Measurements from ENCODE around the gene STXBP4.

STXBP4 gene

DNA sequence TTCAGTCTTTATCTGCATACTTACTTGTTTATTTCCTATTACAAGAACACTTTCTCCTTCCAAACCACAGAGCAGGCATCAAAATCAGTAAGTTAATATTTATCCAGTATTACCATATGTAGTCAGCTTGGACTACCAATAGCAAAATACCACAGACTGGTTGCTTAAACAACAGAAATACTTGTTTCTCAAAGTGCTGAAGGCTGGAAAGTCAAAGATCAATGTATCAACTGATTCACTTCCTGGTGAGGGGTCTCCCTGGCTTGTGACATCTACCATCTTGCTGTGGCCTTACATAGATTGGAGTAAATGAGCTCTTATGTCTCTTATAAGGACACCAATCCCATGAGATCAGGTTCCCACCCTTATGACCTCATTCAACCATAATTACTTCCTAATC, 2.6 kb downstream of the STXBP4 start:
- no peak for DNase-seq (ENCODE audit: low read depth in 1 of 2, low spot score in 1 of 2)

GRCh38 chr17:54971901-54972300, 3.3 kb downstream of the STXBP4 start:
- no peak for DNase-seq (ENCODE audit: low read depth in 1 of 2, low spot score in 1 of 2)

DNA sequence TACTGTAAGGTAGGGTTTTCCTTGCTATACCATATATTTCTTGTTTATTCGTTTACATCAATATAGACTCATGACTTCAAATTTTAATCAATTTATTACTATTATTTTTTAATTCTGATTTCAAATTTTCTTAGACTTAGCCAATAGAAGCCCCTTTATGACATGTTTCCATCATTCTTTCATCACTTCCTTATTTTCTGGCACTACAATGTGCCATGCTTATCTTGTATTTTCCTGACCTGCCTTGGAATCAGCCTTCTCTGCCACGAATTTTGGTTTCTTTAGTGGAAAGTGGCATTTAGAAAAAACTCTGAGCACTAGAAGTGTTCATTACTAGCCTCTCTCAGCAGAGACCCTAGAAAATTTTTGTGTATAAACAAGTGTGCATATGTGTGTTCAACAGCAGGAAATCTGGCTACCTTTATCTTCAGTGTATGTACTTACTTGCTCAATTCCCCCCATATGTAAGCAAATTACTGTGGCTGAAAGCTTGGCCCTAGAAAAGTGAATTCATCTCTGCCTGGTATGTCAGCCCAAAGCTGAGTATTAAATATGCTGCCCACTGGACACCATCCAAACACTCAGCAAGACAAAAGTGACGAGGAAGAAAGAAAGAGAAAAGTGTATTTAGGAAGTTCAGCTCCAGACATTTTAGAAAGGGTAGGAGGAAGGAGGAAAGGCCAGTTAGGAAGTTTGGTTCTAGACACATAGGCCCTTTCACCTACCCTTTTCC, 4.0 kb downstream of the STXBP4 start:
- DNase-seq (ENCODE audit: low read depth in 1 of 2, low spot score in 1 of 2), result no peak

- no peak for DNase-seq (ENCODE audit: low read depth in 1 of 2, low spot score in 1 of 2)
Measured at GRCh38 chr17:54974759-54975158, 6.2 kb downstream of the STXBP4 start.

DNA sequence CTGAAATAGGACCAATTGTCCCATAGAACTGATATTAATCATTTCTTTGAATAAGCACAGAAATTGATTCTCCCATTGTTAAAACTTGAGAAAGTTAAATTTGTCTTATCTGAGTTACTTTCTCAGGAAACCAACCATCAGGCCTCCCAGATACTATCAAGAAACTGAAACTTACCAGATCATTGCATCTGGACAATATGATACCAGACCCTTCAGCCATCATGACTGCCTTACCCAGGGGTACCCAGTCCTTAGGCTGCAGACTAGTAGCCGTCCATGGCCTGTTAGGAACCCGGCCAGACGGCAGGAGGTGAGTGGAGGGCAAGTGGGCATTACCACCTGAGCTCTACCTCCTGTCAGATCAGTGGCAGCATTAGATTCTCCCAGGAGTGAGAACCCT, 7.8 kb downstream of the STXBP4 start:
- no peak for DNase-seq (ENCODE audit: low read depth in 1 of 2, low spot score in 1 of 2)

DNA sequence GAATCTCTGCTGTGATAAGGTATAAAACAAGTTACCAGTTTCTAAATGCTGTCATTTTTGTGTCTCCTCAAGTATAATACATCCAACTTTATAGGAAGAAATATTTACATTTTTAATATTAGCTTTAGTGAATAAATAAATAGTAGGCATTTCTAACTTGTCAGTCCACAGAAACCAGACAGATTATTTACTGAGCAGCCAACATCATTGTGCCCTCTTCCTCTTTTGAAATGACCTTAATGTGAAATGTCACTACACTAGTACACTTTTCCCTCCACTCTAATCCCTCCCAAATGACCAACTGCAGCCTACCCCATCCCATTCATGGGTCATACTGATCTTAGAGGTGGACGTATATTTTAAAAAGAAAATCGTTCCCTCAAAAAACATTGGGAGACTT, 9.2 kb downstream of the STXBP4 start:
- DNase-seq (ENCODE audit: low read depth in 1 of 2, low spot score in 1 of 2), result no peak

DNA sequence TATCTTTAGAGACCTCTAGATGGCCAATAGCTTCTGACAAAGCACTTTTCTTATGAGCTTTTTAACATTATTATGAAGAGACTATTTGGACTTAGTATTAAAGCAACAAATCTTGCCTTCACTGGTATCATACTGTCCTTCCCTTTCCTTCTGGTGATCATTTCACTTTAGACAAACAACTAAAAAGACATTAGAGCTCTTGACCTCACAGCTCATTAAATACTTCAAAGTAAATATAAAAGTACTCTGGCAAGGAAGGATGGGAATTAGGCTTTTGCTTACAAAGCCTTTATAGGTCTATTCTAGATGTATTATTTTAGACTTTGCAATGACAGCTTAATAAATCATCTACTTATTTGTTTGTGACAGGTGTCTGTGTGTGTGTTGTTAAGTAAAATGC, 11.1 kb downstream of the STXBP4 start:
- DNase-seq (ENCODE audit: low read depth in 1 of 2, low spot score in 1 of 2), result no peak

- DNase-seq (ENCODE audit: low read depth in 1 of 2, low spot score in 1 of 2), result no peak
Measured at GRCh38 chr17:54980375-54980774, 11.8 kb downstream of the STXBP4 start.

GRCh38 chr17:54982399-54982798, 13.8 kb downstream of the STXBP4 start:
- no peak for DNase-seq (ENCODE audit: low read depth in 1 of 2, low spot score in 1 of 2)

DNA sequence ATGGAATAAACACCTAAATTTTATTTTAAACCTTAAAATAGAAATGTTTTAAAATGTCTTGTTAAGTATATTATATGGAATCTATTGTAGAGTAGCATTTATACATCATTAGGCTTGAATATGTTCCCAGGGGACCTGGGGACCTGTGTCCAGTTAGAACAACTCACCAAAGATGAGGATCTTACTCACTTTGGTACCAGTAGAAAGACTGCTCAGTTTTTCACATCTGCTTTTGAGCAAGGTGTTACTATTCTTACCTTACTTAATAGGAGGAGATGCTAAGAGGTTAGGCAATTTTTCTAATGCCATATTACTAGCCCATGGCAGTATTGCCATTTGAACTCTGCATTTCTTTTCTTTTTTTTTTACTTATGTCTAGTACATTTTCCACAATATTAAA, 14.7 kb downstream of the STXBP4 start:
- DNase-seq (ENCODE audit: low read depth in 1 of 2, low spot score in 1 of 2), result no peak

DNA sequence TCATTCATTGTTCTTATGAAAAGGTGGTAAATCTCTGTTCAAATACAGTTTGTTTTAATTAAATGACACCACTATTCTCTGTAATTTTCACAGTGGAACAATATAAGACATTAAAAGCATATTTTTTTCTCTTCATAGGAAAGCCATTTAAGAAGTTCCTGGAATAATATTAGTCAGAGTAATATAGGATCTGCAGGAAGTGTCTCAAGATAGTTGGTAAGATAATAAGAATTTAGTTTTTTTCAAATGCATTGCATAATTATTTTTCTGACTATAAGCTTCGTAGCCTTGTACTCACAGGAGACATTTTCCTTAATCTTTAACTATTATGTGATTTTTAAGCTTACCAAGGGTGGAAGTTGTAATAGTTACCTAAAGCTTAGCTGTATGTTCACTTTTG, 16.9 kb downstream of the STXBP4 start:
- no peak for DNase-seq (ENCODE audit: low read depth in 1 of 2, low spot score in 1 of 2)

GRCh38 chr17:54990118-54990517, 21.6 kb downstream of the STXBP4 start:
- no peak for DNase-seq (ENCODE audit: low read depth in 1 of 2, low spot score in 1 of 2)

DNA sequence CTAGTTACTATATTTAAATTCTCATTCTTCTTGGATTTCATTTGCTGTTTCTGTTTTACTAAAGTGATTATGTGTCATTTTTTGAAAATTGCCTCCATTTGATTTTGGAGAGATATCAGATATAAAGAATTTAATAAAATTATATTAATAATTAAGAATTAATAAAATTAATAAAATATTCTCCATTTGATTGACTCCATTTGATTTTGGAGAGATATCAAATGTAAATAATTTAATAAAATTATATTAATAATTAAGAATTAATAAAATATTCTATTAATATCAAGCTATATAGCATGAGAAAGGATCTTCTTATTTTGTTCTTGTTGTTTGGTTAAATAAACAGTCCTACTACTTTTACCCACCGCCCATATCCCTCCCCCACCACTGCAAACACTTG, 23.0 kb downstream of the STXBP4 start:
- DNase-seq (ENCODE audit: low read depth in 1 of 2, low spot score in 1 of 2), result no peak

DNA sequence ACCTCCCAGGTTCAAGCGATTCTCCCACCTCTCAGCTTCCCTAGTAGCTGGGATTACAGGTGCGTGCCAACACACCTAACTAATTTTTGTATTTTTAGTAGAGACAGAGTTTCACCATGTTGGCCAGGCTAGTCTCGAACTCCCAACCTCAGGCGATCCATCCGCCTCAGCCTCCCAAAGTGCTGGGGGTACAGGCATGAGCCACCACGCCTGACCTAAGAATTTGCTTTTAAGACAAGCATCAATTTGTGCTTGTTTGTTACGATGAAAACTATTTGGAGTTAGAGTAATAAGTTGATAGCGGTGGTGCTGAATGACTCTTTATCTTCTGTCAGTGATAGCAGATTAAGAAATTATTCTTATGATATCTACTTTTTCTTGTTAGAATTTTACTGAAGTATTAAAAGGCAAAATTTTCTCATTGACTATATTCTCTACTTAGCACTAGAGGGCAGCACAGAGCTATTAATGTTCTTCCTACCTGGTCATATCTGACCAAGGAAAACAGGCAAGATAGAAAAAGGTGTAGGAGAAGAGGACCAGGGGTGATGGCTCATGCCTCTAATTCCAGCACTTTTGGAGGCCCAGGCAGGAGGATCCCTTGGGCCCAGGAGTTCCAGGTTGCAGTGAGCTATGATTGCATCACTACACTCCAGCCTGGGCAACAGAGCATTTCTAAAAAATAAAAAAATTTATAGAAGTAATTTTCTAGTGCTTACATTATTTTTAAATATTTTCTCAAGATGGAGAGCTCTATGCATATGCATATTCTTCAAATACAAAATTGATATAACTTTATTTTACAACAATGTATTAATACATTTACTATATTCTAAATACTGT, 24.5 kb downstream of the STXBP4 start:
- no peak for DNase-seq (ENCODE audit: low read depth in 1 of 2, low spot score in 1 of 2)

- no peak for DNase-seq (ENCODE audit: low read depth in 1 of 2, low spot score in 1 of 2)
Measured at GRCh38 chr17:54996441-54996840, 27.9 kb downstream of the STXBP4 start.

DNA sequence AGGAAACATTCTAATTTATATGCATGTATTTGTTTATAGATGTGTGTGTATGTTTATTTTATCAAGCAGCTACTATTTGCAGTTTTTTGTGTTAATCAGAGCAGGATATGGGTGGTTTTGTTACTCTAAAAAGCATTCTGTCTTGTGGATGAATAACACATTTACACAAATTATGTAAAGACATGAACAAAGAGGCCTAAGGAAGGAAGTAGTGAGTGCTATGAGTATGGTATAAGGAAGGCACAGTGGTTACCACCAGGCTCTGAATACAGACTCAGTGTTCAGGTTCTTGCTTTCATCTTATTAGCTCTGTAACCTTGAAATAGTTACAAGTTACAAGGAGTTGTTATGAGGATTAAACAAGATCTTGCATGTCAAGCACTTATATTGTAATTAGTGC, 33.9 kb downstream of the STXBP4 start:
- no peak for DNase-seq (ENCODE audit: low read depth in 1 of 2, low spot score in 1 of 2)

GRCh38 chr17:55004484-55004883, 35.9 kb downstream of the STXBP4 start:
- no peak for DNase-seq (ENCODE audit: low read depth in 1 of 2, low spot score in 1 of 2)

GRCh38 chr17:55005520-55005919, 37.0 kb downstream of the STXBP4 start:
- DNase-seq (ENCODE audit: low read depth in 1 of 2, low spot score in 1 of 2), result no peak

DNA sequence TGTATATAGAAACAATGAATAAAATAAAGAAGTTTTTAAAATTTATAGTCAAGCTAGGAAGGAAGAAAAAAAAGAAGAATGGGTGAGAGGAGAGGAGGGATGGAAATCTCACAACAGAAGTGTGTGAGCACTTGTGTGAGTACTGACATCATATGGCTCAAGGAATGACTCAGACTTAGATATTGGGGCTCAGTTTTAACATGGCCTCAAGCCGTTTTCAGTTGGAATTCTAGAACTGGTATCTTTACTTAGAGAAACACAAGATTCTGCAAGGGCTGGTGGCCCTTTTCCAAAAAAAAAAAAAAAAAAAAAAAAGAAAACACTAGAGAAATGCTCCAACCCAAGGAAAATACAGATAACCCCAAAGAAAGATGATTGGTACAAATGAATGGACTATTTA, 55.1 kb downstream of the STXBP4 start:
- DNase-seq (ENCODE audit: low read depth in 1 of 2, low spot score in 1 of 2), result no peak

DNA sequence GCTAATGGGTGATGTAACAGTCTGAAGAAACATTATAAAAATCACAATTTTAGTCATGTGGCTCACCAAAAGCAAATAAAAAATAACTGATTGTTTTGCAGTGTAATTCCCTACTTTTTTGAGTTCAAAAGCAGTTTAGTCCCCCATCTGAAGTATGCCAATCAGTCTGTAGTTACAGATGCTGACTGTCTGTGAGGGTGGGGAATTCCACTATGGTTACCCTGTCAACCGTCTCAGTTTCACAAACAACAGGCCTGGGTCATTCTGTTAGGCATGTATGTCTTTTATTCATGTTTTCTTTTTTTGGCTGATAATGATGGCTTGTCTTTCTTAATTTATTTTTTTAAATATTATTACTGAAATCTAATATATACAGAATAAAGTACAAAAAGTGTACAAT, 69.3 kb downstream of the STXBP4 start:
- no peak for DNase-seq (ENCODE audit: low read depth in 1 of 2, low spot score in 1 of 2)

DNA sequence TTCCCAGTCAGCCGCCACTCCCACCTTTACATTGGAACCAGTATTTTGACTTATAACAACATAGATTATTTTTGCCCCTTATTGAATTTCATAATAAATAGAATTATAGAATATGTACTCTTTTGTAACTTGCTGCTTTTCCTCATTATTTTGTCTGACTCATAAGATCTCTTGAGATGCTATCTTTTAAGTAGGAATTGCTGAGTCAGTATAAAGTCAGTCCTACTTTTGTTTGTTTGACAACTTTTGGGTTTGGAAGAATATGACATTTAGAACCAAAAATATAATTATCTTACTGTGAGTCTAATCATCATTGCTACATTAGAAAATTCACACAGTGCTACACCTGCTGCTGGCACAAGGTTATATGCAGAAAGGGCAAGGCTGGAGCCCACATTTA, 69.7 kb downstream of the STXBP4 start:
- no peak for DNase-seq (ENCODE audit: low read depth in 1 of 2, low spot score in 1 of 2)

- no peak for DNase-seq (ENCODE audit: low read depth in 1 of 2, low spot score in 1 of 2)
Measured at GRCh38 chr17:55040611-55041010, 72.0 kb downstream of the STXBP4 start.

DNA sequence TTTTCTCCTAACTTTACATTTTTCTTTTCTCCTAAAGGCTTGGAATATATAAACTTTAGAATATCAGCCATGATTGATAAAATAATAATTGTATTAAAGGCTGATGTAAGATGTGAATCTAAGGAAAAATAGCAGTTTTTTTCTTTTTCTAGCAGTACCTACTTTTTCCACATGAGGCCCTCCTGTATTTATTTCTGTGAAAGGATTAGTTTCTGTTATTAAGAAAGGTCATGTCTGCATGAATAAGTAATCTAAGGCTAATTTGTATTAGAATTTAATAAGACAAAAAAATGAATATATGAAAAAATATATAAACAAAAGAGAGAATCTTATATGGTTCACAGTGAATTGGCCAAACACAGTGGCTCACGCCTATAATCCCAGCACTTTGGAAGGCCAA, 85.3 kb downstream of the STXBP4 start:
- DNase-seq (ENCODE audit: low read depth in 1 of 2, low spot score in 1 of 2), result no peak
